GM18526 (cell line): Measurements from ENCODE around the gene CALHM3.

ENCODE experiments used
- POLR2A ChIP-seq: IDR thresholded peaks from 3 replicates; pipeline ENCODE4 v1.6.1; 2011; ENCODE audit not compliant: insufficient read length; ENCODE audit errors: extremely low read depth

The CALHM3 gene

GRCh38 chr10:103463499-103463898 is 15.5 kb downstream of the CALHM3 start:
- TF ChIP-seq POLR2A, result no peak

GRCh38 chr10:103459615-103460014 is 19.4 kb downstream of the CALHM3 start:
- TF ChIP-seq POLR2A, result no peak

GRCh38 chr10:103458720-103459119 is 20.3 kb downstream of the CALHM3 start, which contains the start of gene CALHM1:
TSS of gene CALHM1 (minus strand) at chr10:103458900. CDS start at chr10:103458751, 149 bp downstream.
- TF ChIP-seq POLR2A, result peak; percentile 19

GRCh38 chr10:103457896-103458583 is 21.0 kb downstream of the CALHM3 start:
- TF ChIP-seq POLR2A, result no peak

- TF ChIP-seq POLR2A, result no peak
These were observed 21.8 kb downstream of the CALHM3 start for GRCh38 chr10:103457176-103457712.

- TF ChIP-seq POLR2A, result no peak
These were observed 22.9 kb downstream of the CALHM3 start for GRCh38 chr10:103456074-103456660.

- TF ChIP-seq POLR2A, result no peak
These were observed 23.8 kb downstream of the CALHM3 start for GRCh38 chr10:103455235-103455634.

- no peak for TF ChIP-seq POLR2A
These were observed 25.0 kb downstream of the CALHM3 start for GRCh38 chr10:103454026-103454425.

- TF ChIP-seq POLR2A, result no peak
These were observed 26.4 kb downstream of the CALHM3 start for GRCh38 chr10:103452506-103453230.

GRCh38 chr10:103451831-103452505 is 27.1 kb downstream of the CALHM3 start, which contains the start of gene CALHM2:
TSS of gene CALHM2 (minus strand) at chr10:103452370. CDS start at chr10:103449941, 2,429 bp downstream.
- TF ChIP-seq POLR2A, result peak; percentile 46

- no peak for TF ChIP-seq POLR2A
These were observed 27.8 kb downstream of the CALHM3 start for GRCh38 chr10:103451091-103451813.

- TF ChIP-seq POLR2A, result no peak
These were observed 28.8 kb downstream of the CALHM3 start for GRCh38 chr10:103450201-103450695.

GRCh38 chr10:103449208-103450144 is 29.6 kb downstream of the CALHM3 start:
- no peak for TF ChIP-seq POLR2A
